ENCODE results near the gene KCTD5.
"Not testable (repeated sequence)": the region's sequence is repeated elsewhere in the genome, so short reads cannot be mapped to it uniquely, and the experiment has no call there.

KCTD5 gene

GRCh38 chr16:2696601-2697250, 14.4 kb downstream of the KCTD5 start:
- DNase-seq (ENCODE audit: low read depth in 2 of 2, low spot score in 1 of 2) = not testable (repeated sequence)

GRCh38 chr16:2697401-2697948, 15.2 kb downstream of the KCTD5 start:
- DNase-seq (ENCODE audit: low read depth in 2 of 2, low spot score in 1 of 2) = no peak

- DNase-seq (ENCODE audit: low read depth in 2 of 2, low spot score in 1 of 2) = no peak
Observed at GRCh38 chr16:2698103-2698870, 16.0 kb downstream of the KCTD5 start.

- no peak for DNase-seq (ENCODE audit: low read depth in 2 of 2, low spot score in 1 of 2)
Observed at GRCh38 chr16:2698965-2699750, 16.8 kb downstream of the KCTD5 start.

GRCh38 chr16:2699791-2700600, 17.7 kb downstream of the KCTD5 start:
- DNase-seq (ENCODE audit: low read depth in 2 of 2, low spot score in 1 of 2) = no peak

GRCh38 chr16:2700786-2701185, 18.5 kb downstream of the KCTD5 start:
- no peak for DNase-seq (ENCODE audit: low read depth in 2 of 2, low spot score in 1 of 2)

- no peak for DNase-seq (ENCODE audit: low read depth in 2 of 2, low spot score in 1 of 2)
Observed at GRCh38 chr16:2701272-2701671, 18.9 kb downstream of the KCTD5 start.

GRCh38 chr16:2701713-2702437, 19.6 kb downstream of the KCTD5 start:
- DNase-seq (ENCODE audit: low read depth in 2 of 2, low spot score in 1 of 2) = no peak

GRCh38 chr16:2702438-2702825, 20.1 kb downstream of the KCTD5 start:
- DNase-seq (ENCODE audit: low read depth in 2 of 2, low spot score in 1 of 2) = no peak

GRCh38 chr16:2702871-2703745, 20.8 kb downstream of the KCTD5 start:
- no peak for DNase-seq (ENCODE audit: low read depth in 2 of 2, low spot score in 1 of 2)

GRCh38 chr16:2704166-2704982, 22.1 kb downstream of the KCTD5 start:
- DNase-seq (ENCODE audit: low read depth in 2 of 2, low spot score in 1 of 2) = no peak

GRCh38 chr16:2704983-2705275, 22.6 kb downstream of the KCTD5 start:
- no peak for DNase-seq (ENCODE audit: low read depth in 2 of 2, low spot score in 1 of 2)

- DNase-seq (ENCODE audit: low read depth in 2 of 2, low spot score in 1 of 2) = no peak
Observed at GRCh38 chr16:2705351-2705750, 23.0 kb downstream of the KCTD5 start.

- no peak for DNase-seq (ENCODE audit: low read depth in 2 of 2, low spot score in 1 of 2)
Observed at GRCh38 chr16:2706085-2706484, 23.8 kb downstream of the KCTD5 start.

- DNase-seq (ENCODE audit: low read depth in 2 of 2, low spot score in 1 of 2) = no peak
Observed at GRCh38 chr16:2706611-2707311, 24.4 kb downstream of the KCTD5 start.

- DNase-seq (ENCODE audit: low read depth in 2 of 2, low spot score in 1 of 2) = no peak
Observed at GRCh38 chr16:2707368-2708289, 25.3 kb downstream of the KCTD5 start.

- DNase-seq (ENCODE audit: low read depth in 2 of 2, low spot score in 1 of 2) = no peak
Observed at GRCh38 chr16:2708290-2708639, 25.9 kb downstream of the KCTD5 start.
